ENCODE results near the gene NTRK1.

NTRK1 gene

DNA sequence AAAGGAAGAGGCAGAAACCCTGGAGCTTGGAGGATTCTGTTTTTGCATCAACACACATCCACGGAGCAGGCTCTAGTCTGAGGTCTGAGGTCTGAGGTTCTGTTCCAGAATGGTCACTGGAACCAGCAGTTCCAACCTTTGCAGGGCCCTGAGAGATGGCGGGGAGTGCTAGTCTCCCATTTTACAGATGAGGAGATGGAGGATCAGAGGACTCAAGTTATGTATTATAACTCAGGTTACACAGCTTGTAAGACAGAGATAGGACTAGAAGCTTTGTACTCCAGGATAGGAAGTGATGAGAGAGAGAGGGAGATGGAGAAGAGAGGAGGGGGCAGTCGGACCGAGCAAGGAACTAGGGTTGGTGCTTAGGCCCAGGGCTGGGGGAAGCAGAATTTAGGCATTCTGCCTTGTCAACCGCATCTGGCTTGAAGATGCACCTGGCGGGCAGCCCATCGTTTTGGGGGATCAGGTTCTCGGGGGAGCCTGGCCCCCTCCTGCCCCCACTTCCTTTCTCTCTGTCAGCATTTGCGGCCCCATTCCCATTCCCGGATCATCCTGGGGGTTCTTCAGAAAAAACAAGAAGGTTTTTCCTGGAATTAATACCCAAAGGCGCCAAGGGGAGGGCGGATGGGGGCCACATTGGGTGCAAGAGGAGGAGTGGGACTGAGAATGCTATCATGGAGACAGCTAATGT, 38.5 kb downstream of the NTRK1 start:
- TF ChIP-seq, protein P1, sequence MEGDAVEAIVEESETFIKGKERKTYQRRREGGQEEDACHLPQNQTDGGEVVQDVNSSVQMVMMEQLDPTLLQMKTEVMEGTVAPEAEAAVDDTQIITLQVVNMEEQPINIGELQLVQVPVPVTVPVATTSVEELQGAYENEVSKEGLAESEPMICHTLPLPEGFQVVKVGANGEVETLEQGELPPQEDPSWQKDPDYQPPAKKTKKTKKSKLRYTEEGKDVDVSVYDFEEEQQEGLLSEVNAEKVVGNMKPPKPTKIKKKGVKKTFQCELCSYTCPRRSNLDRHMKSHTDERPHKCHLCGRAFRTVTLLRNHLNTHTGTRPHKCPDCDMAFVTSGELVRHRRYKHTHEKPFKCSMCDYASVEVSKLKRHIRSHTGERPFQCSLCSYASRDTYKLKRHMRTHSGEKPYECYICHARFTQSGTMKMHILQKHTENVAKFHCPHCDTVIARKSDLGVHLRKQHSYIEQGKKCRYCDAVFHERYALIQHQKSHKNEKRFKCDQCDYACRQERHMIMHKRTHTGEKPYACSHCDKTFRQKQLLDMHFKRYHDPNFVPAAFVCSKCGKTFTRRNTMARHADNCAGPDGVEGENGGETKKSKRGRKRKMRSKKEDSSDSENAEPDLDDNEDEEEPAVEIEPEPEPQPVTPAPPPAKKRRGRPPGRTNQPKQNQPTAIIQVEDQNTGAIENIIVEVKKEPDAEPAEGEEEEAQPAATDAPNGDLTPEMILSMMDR (IDR thresholded peaks at IDR 0.05; ENCODE audit: insufficient read depth, missing control alignments), result no peak
- FAIRE-seq, result no peak
- no peak for DNase-seq (ENCODE audit: insufficient read length, low spot score)

DNA sequence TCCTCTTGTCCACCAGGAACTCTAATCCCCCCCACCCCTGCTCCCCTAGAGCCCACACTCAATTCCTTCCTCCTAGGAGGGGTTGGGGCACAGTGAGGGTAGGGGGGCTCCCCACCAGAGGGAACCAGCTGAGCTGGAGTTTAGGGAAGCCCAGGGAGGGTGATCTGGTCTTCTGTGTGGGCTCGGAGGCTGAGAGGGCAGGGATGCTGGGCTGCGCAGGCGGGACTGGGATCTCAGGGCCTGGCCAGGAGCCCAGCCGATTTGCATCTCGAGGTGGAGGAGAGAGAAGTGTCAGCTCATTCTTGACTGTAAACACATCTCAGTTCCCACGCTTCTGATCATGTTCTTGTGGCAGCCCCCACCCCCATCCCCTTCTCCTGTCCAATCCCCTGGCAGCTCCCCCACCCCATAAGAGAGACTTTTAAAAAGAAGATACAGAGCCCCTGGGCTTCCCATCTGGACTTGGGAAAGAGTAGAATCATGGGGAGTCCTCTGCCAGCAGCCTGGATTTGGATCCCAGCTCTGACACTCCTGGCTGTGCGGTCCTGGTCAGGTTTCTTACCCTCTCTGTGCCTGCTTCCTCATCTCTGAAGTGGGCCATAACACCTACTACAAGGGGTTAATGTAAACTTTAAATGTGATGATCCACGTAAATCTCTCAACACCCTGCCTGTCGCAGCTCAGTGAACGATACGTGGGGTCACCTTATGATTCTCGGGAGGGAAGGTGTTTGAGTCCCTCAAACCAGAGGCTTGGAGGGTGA, 39.5 kb downstream of the NTRK1 start:
- FAIRE-seq (no peak), DNase-seq (ENCODE audit: insufficient read length, low spot score) (no peak)
- TF ChIP-seq, protein P1 (IDR thresholded peaks at IDR 0.05; ENCODE audit: insufficient read depth, missing control alignments), result no peak

DNA sequence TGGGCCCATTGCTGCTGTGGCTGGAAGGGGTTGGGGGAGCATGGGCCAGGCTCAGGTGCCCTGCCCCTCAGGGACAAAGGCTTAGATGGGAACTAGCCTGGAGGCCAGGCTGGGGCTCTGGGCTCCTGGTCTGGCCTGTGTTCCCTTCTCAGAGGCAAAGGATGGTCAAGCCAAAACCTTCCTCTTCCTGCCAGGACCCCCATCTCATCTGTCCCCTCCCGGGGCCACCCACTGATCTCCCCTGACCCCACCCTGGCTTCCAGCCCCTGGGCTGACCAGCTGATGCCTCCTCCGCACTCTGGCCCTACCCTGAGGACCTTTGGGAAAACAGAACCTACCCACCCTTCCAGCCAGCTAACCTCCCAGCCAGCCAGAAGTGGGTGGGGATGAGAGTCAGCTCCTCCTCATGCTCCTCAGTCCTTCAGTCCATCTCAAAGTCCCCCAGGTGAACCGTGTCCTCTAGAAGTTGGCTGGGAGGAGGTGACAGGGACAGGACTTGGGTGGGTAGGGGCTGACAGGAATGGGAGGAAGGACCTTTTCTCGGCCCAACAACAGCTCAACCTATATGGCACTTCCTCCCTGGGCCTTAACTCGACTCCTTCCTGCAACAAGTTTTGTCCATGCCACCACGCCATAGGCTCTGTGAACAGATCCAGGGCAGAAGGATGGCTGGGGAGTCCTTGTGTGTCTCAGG, 40.4 kb downstream of the NTRK1 start:
- TF ChIP-seq, protein P1 (IDR thresholded peaks at IDR 0.05; ENCODE audit: insufficient read depth, missing control alignments), result no peak

DNA sequence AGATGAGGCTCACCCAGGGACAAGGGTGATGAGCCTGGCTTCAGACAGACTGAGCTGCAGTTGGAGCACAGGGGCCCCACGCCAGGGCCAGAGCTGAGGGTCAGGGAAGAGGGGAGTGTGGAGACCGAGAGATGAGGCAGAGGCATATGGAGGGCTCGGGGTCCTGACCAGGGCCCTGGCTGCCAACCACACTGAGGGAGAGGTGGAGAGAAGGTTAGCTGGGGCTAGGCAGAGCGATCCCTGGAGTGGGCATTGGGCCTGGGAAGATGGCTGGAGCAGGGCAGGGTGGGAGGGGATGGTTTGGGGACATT, 40.9 kb downstream of the NTRK1 start:
- DNase-seq (ENCODE audit: insufficient read length, low spot score), result no peak
- no peak for FAIRE-seq
- TF ChIP-seq, protein P1 (IDR thresholded peaks at IDR 0.05; ENCODE audit: insufficient read depth, missing control alignments), result no peak

More for the DNA sequence above, 40.4 kb downstream of the NTRK1 start:
- DNase-seq (ENCODE audit: insufficient read length, low spot score) (no peak), FAIRE-seq (no peak)

DNA sequence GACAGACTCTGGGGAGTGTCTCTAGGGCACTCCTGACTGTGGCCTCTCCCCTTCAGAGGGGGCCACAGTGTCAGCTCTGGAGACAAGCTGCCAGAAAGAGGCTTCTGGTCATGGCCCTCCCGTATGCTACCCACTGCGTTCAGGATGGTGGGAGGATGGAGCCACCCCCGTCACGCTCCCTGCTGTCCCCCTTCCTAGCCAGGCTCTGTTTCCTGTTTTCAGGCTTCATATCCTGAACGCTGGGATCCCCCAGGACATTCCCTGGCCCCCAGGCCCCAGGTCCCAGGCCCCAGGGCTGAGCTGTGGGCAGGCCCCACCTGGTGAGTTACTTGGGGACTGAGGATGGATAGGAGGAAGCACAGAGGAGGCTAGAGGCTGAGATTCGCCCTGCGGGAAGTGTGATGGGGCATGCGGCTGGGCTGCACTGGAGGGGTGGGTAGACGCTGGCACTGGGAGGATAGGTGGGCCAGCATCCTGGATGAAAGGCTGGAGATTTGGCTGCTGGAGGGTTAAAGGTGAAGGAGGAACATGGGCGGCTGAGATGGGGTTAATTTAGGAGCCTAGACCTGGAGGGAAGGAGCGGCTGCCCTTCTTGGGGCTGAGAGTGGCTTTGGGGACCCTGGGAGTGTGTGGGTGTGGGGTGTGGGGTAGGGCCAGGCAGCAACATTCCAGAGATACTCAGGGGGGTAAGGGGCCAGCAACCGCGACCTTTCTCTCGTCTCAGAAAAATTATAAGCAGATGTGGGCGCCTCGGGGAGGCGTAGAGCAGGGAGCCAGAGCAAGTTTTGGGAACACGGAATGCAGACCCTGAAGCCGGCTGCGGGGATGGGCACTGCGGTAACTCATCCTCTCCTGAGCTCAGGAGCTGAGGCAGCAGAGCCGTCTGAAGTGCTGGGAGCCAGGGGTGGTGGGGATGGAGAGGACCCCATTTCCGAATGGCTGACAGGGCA, 41.6 kb downstream of the NTRK1 start:
- no peak for DNase-seq (ENCODE audit: insufficient read length, low spot score)
- FAIRE-seq, result no peak
- TF ChIP-seq, protein P1 (IDR thresholded peaks at IDR 0.05; ENCODE audit: insufficient read depth, missing control alignments), result no peak

DNA sequence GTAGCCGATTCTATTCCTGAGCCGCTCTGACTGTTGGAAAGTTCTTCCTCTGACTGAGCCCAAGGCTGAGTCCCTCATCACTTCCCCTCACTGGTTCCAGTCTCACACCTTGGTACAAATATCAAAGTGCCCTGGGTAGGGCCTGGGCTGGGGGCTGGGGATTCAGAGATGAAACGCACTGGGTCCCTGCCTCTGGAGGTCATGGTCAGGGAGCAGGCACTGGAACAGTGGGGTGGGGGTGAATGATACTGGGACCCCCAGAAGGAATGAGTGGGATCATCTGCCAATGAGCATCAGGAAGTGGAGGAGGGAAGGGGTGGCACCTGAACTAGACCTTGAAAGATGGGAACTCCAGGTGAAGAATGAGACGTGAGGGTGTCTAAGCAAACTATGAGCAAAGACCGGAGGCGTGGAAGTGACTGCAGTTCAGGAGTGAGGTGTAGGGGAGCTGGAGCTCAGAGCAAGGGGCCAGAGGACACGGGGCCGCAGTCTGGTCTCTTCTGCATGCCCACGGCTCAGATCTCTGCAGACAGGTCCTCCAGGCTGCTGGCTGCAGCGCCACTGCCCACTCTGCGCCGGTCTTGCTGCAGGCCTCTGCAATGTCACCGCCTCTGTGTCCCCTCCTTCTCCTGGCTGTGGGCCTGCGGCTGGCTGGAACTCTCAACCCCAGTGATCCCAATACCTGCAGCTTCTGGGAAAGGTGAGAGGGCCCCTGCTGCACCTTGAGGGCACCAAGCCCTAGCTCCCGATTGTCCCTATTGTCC, 42.8 kb downstream of the NTRK1 start:
- no peak for DNase-seq (ENCODE audit: insufficient read length, low spot score)
- TF ChIP-seq, protein P1 (IDR thresholded peaks at IDR 0.05; ENCODE audit: insufficient read depth, missing control alignments), result no peak
- no peak for FAIRE-seq
